Activated CD4-positive, alpha-beta T cell treated with anti-CD3 and anti-CD28 coated beads, Interleukin-2, amount 50 U/mL, for 4 hours (primary cell): ENCODE measurements around the gene PRMT3.
A peak's percentile ranks its signal among the peaks of the same experiment; 100 is the strongest.
"Not testable (repeated sequence)": the region's sequence is repeated elsewhere in the genome, so short reads cannot be mapped to it uniquely, and the experiment has no call there.

Experiments
- DNase-seq, 2 experiments: peaks; one replicate each; pipeline ENCODE4 v3.0.0-alpha.2; 2020

PRMT3 gene

GRCh38 chr11:20387261-20388095 lies at the start of gene PRMT3:
Gene PRMT3, plus strand, starts transcription at chr11:20387716. Its CDS starts 31 bp downstream, at chr11:20387747.
- peak; percentile 97 for DNase-seq

- DNase-seq, result no peak
Observed at GRCh38 chr11:20342347-20343141, 45.0 kb upstream of the PRMT3 start.

GRCh38 chr11:20351136-20351535 lies 36.4 kb upstream of the PRMT3 start:
- no peak for DNase-seq

GRCh38 chr11:20351751-20352262 lies 35.7 kb upstream of the PRMT3 start:
- DNase-seq, result no peak

DNA sequence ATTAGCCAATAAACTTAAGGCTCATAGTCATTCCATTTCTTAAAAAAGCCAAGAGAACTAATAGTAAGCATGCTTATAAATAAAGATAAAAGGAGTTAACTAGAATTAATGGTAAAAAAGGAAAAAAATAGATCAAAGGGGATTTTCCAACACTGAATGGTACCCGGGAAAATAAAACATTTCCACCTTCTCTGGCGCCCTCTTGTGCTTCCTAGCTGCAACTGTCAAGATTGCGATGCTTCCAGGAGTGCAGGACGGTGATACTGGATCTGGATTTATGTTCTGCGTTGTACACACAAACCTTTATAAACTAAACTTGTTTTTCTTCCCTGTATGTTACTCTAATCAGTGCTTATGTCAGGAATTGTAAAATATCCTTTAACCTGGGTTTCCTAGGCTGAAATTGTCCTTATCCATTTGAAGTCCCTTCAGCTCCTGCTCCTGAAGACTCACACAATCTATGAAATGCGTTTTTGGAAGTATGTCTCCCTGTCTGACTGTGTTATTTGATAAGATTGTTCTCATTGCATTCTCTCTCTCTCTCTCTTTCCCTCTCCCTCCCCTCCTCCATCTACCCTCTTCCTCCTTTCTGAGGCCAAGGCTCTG lies 33.6 kb upstream of the PRMT3 start:
- DNase-seq, result no peak

DNA sequence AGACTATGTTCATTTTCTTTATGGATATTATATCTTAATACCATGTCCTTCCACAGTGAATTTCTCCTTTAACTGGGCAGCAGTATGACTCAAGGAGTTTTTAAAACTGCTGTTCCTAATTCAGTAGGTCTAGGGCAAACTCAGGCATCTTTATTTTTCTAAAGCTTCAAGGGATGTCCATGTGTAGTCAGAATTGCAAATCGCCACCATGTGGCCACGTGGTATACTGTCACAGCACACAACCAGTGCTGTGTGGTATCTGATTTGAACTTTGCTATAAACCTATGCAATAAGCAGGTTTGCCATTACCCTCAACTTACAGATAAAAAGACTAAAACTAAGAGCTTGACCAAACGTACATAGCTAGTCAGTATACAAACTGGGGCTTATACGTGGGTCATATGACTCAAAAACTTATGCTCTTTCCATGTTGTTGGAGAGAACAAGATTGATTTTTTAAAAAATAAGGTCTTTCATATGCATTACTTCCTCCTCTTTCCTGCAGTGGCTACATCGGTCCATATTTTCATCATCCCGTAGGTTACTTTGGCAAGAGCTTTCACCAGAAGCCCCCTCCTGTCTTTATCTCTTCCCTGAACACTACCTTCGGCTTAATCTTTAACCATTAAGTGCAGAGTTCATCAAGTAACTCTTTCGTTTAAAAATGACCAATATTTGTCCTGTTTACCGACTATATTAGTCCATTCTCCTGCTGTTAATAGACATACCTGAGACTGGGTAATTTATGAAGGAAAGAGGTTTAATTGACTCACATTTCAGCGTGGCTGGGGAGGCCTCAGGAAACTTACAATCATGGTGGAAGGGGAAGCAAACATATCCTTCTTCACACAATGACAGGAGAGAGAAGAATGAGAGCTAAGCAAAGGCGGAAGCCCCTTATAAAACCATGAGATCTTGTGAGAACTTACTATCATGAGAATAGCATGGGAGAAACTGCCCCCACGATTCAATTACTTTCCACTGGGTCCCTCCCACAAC lies 32.0 kb upstream of the PRMT3 start:
- peak; percentile 17 to 27 for DNase-seq

GRCh38 chr11:20357150-20357549 lies 30.4 kb upstream of the PRMT3 start:
- DNase-seq, result no peak

GRCh38 chr11:20360650-20361049 lies 26.9 kb upstream of the PRMT3 start:
- peak in 1 of 2 experiments; percentile 31 for DNase-seq

DNA sequence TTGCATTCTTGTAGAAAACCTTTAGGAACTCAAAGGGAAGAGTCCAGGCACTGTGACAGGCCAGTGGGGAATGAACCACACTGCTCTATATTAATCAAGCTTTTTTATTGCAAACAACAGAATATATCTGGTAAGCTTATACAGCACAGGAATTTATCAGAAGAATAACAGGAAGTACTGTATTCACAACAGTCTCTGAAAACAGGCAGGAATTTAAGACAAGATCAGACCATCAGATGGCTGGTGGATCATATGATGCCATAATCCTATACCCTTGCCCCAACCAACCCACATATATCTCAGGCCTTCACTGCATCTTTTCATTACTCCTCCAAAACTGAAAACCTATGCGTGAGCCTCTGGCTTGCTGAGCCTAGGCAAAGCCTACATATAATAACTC lies 25.0 kb upstream of the PRMT3 start:
- DNase-seq, result no peak

DNA sequence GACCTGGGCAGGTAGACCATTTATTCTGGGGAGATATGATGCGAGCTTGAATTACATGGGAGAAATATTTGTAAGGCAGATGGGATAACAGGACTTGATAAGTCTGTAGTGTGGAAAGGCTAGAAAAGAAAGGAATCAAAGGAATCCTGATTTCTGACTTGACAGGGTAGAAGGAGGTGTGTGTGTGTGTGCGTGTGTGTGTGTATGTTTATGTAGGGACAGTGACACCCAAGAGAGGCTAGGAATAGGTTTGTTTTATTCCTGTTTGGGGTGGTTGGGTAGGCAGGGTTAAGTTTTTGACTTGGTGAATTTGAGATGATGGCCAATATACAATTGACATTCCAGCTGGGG lies 24.4 kb upstream of the PRMT3 start:
- DNase-seq, result no peak

DNA sequence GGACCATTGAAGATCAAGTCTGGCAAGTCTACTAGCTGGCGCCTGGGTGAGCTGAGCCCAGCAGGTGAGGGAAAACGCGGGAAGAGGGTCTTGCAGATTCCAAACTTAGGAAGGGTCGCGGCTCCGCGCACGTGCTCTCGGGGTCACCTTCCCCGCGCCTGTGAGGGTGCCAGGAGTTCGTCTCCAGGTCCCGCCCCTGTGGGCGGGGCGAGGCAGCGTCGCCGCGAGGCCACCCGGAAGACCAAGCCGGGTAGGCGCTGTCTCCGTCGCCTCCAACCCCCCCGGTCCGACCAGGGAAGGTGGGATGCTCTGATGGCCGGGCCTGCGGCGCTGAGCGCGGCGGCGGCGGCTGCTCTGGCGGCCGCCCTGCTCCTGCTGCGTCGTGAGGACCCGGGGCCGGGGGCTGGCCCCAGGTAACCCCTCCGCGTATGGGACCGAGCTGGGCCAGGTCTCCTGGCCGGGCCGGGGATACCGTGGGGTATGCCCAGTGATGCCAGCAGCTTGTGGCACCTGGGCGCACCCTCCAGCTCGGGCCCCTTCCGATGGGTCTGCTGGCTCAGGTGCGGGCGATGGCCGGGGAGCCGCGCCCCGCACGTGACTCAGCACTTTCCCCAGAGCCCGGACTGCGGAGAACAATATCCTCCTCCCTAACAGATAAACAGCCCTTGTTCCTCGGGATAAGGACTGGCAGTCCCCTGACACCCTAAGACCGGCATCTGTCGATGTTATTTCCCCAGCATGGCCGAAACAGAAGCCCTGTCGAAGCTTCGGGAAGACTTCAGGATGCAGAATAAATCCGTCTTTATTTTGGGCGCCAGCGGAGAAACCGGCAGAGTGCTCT lies 23.8 kb upstream of the PRMT3 start, which contains the start of gene HTATIP2:
HTATIP2 (plus strand) TSS at position 215 of the 841 bp plus-strand sequence; CDS start at position 739, 524 bp downstream.
- peak; percentile 63 for DNase-seq

DNA sequence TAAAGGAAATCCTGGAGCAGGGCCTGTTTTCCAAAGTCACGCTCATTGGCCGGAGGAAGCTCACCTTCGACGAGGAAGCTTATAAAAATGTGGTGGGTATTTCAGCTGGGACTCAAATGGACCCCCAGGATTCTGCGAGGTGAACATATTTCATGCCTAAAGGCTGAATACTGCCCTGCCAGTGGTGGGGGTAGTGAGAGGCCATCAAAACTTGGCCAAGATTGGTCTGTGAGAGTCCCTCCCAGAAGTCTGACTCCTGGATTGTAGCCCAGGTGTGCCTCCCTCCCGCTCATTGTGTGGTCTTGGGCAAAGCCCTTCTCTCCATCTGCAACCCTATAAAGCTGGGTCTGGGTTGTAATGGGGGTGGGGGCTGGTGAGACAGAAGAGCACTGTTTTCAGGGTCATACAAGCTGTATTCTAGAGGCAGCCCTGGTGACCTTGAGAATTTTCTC lies 23.1 kb upstream of the PRMT3 start:
- DNase-seq, result no peak

DNA sequence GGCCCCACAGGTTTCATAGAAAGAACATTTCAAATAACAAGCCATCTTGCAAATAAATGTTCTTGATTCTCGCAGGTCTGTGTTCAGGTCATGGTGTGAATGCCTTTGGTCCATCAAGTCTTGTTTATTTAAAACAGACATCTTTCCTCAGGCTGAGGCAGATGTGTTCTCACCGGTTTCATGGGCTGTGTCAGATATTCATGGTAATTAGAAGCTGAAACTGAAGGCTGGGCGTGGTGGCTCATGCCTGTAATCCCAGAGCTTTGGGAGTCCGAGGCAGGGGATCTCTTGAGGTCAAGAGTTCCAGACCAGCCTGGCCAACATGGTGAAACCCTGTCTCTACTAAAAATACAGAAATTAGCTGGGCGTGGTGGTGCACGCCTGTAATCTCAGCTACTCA lies 22.1 kb upstream of the PRMT3 start:
- not testable (repeated sequence) for DNase-seq

DNA sequence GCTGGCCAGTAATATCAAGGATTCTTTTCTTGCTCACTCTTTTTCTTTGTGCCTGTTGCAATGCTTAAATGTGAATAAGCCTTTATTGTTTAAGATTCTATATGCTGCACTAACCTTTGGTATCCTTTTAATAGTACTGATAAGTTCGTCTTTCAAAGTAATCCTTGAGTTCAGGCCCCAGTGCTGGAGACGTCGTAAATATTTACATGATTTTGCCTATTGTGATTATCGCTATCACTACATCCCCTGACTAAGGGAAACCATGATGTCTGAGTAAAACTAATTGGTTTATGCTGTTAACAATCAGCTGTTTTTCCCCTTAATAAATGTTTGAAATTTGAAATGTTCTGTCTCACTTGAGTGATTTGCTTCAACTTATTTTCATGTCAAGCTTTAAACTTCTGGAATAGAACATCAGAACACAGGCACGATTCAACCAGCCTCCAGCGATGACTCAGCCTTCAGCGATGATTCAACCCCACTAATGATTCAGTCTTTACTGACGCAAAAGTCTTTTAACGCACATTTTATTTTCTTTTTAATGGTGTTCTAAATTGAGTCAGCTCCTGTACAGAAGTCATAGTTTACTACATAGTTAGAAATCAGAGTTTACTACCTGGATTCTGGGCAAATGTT lies 20.1 kb upstream of the PRMT3 start:
- peak; percentile 65 for DNase-seq

GRCh38 chr11:20368438-20368837 lies 19.1 kb upstream of the PRMT3 start:
- DNase-seq, result no peak

DNA sequence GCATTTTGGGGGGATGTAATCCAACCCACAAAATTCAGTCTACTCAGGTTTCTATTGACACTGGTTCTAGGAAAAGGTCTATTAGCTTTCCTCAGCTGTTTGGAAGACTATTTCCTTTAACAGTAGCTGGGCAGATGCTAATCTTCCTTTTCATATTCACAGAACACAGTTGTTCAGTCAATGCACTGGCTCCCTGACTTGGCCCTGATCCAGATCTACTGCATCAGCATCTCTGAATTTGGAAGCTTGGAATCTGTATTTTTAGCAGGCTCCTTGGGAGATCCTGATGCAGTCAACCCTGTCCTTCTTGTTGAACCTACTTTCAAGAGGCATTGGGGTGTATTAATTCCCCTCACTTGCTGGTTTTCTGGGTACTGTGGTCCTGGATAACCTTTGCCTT lies 17.7 kb upstream of the PRMT3 start:
- no peak for DNase-seq

- DNase-seq, result no peak
Observed at GRCh38 chr11:20372081-20372626, 15.4 kb upstream of the PRMT3 start.

GRCh38 chr11:20373147-20373546 lies 14.4 kb upstream of the PRMT3 start:
- no peak for DNase-seq

DNA sequence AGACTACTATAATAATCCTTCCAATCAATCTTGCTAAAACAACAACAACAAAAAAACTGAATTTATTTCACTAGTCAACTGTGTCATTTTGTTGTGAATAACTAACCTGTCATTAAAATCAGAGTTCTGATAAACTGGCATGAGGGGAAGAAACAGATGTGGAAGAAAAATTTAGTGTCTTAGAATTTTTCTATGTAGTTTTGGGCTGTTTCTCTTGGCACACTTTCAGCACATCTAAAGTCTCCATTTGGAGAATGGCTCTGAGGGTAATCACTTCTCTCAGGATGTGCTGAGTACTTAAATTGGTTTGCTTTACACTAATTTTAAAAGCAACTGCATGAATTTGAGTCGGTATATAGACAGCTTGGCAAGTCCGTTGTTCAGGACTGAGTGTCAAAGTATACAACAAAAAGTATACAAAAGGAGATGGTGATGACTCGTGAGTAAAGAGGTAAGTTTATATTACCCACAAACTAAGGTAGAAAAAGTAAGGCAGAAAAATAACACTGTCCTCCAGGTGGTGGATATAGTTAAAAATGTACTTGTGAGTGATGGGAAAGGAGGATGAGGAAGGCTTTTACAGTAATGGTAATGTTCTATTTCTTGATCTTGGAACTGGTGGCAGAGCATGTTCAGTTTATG lies 13.8 kb upstream of the PRMT3 start:
- no peak for DNase-seq
